Stimulated activated CD8-positive, alpha-beta memory T cell treated with anti-CD3 and anti-CD28 coated beads, Interleukin-4, amount 100 ng/mL, for 24 hours (primary cell): Measurements from ENCODE around the gene FNBP1L.

Experiments
- DNase-seq: peaks from one replicate; pipeline ENCODE4 v3.0.0-alpha.2; 2020; ENCODE audit warnings: low read depth

Gene FNBP1L

DNA sequence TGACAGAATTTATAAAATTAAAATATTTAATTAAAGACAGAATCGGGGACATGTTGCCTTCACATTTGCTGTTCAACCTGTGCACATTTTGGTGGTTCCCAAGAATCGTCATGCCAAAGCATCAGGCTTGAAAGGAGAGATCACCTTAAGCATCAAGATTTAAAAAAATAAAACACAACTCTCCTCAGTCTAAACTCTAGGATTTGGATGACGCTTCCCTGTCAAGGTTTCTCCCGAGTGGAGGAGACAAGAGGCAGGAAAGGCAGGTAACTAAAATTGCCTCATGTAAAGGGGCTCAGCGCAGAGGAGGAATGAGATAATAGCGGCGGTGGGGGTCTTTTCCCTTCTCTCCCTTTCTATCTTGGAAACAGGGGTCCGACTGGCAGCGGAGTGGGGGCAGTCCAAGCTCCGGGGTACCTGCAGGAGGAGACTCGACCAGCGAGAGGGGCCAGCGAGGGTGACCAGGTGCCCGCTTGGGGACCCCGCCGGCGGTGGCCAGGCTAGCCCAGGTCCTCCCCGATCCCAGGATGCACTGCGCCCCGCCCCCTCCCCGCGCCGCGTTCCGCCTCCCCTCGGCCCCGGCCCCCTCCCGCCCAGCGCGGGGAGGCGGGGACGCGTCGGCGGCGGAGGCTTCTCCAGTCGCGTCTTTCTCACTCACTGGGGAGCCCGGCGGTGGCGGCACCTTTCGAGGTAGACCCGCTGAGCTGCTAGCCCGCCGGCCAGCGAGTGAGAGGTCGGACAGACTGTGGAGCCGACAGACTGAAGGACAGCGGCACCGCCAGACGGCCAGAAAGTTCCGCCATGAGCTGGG is at the start of gene FNBP1L:
TSS of gene FNBP1L (plus strand) at position 638 of the 811 bp plus-strand sequence. CDS start at position 802, 164 bp downstream.
- peak; percentile 40 for DNase-seq

DNA sequence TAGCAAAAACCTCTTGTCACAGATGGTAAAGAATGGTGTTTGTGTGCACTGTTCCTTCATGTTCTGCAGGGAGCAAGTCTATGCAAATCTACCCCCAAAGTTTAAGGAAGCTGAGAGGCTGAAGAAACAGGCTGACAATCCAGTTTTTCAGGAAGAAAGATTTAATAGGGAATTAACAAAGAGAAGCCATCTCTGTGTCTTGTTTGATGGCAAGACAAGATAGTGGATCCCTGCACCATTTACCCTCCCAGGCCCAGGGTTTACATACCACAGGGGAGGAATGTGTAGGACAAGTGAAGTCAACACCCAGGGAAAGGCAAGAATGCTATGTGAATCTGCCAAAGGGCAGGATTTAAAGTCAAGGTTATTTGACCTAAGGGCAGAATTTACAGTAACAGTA is 48.1 kb upstream of the FNBP1L start:
- no peak for DNase-seq

DNA sequence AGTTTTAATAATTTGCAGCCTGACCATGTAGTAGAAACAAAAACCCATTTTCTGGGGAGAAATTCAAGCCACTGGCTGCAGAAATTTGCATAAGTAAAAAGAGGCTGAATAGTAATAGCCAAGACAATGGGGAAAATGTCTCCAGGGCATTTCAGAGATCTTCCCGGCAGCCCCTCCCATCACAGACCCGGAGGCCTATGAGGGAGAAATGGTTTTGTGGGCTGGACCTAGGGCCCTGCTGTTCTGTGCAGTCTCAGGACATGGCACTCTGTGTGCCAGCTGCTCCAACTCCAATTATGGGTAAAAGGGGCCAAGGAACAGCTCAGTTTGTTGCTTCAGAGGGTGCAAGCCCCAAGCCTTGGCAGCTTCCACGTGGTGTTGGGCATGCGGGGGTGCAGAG is 39.7 kb upstream of the FNBP1L start:
- DNase-seq, result no peak

DNA sequence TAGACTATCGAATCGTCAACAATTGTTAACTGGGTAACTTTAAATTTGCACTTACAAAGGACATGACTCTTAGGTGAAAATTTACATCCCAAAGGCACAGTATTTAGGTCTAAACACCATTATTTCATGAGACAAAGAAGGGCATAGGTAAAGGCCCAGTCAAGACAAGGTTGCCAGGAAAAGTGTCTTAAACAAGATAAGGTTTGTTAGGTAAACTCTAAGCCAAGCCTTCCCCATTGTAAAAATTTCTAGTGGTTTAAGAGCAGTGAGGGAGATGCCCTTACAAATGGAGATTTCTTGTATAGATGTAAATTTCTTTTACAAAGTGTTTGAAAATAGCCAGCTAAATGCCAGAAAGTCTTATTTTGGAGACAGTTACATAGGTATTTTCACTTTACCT is 36.9 kb upstream of the FNBP1L start:
- no peak for DNase-seq

DNA sequence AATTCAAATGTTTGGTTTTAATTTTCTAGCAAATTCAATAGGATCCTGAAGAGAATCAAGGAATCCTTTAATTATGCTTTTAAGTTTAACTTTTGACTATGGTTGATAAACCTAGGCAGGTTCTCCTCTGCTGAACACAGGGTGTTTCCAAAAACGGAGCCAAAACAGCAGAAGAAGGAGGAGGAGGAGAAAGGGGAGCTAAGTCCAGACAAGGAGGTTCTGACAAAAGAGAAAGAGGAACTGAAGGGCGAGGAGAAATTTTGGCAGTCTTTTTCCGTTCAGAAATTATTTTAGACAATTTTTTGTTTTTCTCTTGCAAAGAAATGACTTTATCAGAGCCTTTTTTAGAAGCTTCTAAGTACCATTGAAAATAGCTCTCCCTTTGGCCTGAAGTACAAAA is 33.2 kb upstream of the FNBP1L start:
- no peak for DNase-seq

DNA sequence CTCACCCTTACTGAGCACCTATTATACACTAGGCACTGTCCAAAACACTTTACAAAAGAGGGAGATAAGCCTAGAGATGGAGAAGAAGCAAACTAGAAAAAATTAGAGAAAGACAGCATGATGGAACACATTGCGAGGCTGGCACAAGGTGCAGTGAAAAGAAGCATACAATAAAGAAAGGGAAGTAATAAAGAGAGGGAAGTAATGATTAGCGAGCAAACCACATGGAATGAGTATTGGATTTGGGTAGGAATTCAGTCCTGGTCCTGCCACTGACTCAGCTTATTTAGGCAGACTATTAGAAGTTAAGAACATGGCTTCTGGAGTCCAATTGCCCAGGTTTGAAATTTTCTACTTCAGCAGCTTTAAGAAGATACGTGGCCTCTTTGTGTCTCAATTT is 32.6 kb upstream of the FNBP1L start:
- DNase-seq, result no peak

DNA sequence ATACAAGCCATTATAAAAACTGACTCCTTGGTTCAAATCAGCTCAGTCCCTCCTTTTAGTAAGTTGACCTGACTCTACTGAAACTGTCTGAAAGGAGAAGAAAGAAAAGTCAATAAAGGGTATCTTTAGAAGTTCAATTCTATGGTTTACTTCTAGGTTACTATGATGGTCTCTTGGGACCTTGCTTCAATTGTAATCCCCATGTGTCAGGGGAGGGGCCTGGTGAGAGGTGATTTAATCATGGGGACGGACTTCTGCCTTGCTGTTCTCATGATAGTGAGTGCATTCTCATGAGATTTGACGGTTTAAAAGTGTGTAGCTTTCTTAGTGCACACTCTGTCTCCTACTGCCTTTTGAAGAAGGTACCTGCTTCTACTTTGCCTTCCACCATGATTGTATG is 31.7 kb upstream of the FNBP1L start:
- DNase-seq, result no peak

DNA sequence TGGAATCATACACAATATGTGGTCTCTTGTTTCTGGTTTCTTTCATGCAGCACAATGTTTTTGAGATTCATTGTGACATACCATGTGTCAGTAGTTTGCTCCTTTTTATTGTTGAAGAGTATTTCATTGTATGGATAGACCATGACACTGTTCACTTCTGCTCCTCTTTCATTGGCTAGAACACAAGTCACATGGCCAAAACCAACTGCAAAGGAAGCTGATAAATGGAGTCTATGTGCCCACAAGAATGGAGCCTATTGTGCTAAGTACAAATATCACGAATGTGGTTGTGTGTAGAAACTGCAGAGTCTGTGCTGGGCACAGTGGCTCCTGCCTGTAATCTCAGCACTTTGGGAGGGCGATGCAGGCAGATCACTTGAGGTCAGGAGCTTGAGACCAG is 28.6 kb upstream of the FNBP1L start:
- no peak for DNase-seq

DNA sequence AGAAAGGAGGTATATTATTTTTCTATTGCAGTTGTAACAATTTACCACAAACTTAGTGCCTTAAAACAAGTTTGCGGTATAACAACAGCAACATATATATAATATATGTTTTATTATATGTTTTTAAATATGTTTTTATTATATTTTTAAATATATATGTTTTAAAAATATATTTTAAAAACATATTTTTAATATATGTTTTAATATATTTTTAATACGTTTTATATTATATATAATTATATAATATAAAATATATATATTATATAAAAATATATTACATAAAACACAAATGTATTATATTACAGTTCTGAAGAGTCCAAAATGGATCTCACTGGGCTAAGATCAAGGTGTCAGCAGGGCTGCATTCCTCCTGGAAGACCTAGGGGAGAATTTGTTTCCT is 27.5 kb upstream of the FNBP1L start:
- no peak for DNase-seq

DNA sequence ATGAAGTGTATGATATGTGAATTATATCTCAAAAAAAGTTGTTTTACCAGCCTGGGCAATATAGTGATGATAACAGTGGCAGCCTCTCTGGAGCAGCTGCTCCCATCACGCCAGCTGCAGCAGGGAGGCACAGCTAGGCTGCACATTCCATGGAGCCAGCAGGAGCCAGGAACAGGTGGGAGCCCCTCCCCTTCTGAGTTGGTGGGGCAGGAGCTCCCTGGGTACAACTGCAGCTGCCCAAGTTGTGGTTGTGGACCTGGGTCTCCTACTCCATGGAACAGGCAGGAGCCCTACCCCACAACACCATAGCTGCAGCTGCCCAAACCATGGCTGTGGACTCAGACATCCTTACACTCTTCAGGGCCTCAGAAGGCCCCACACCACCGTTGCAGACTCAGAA is 21.7 kb upstream of the FNBP1L start:
- DNase-seq, result no peak

DNA sequence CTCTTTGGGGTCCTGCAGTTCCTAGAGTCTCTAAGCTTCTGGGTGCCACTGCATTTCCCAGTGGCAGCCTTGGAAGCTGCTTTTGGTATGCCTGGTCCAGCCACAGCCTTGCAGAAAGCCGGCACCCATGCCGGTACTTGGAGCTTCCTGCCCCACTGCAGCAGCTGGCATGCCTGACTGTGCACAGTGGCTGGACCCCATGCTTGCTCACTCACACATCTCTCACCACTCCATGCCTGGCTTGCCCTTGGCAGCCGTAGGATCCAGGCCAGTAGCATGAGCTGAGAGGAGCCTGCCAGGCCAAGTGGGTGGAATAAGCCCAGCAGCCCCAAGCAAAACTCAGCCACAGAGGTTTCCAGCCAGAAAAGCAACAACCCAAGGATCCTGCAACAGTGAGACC is 20.3 kb upstream of the FNBP1L start:
- no peak for DNase-seq

DNA sequence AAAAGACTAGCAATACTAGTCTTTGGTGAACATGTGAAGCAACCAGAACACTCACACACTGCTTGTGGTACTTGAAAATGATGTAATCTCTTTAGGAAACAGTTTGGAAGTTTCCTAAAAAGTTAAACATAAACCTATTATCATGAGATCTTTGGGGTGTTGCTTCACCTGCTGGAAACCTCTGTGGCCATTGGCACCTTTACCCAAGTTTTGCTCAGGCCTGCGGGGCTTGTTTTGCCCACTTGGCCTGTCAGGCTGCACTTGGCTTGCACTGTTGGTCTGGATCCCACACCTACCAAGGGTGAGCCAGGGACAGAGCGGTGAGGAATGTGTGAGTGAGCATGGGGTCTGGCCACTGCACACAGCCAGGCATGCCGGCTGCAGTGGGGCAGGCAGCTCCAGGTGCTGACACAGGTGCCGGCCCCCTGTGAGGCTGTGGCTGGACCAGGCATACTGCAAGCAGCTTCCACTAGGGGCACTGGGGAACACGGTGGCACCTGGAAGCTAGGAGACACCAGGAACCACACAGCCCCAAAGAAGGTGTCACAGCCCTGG is 14.4 kb upstream of the FNBP1L start:
- DNase-seq, result no peak

DNA sequence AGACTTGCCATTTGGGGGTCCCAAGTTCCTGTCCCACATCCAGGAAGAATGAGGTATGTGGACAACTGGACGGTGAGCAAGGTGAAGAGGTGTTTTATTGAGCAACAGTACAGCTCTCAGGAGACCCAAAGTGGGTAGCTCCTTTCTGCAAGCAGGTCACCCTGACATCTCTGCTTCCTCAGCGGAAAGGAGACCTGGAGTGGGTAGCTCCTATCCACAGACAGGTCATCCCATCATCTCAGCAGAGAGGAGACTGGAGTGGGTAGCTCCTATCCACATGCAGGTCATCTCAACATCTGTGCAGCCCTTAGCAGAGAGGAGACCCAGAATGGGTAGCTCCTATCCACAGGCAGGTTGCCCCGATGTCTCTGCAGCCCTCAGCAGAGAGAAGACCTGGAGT is 13.8 kb upstream of the FNBP1L start:
- no peak for DNase-seq

DNA sequence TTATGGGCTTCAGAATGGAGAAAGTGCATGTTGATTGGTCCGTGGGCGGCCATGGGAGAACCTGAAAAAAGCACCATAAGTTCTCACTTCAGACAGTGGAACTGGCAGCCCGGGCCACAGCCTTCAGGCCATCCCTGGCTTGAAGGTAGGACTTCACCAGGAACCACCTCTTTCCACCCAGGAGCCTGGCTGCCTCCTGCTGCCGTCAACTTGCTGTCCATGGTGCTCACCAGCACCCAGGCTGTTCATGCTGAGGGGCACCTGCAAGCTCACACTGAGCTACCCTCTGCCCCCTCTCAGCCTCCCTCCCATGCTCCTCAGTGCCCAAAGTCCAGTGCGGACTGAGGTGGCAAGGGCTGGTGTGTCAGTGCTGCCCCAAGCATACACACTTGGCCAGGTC is 12.9 kb upstream of the FNBP1L start:
- DNase-seq, result no peak

DNA sequence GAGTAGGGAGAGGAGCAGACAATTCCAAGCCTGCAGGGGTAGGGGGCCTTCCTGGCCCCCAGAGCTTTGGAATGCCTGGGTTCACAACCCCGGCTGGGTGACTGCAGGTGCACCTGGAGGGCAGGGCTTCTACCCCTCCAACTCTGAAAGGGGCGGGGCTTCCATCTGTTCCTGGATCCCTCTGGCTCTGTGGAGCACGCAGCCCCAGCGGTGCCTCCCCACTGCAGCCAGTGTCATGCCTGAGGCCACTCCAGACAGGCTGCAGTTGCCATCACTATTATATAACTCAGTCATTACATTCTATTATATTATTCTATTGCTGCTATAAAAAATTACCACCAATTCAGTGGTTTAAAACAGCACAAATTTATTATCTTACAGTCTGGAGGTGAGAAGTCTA is 12.5 kb upstream of the FNBP1L start:
- DNase-seq, result no peak

DNA sequence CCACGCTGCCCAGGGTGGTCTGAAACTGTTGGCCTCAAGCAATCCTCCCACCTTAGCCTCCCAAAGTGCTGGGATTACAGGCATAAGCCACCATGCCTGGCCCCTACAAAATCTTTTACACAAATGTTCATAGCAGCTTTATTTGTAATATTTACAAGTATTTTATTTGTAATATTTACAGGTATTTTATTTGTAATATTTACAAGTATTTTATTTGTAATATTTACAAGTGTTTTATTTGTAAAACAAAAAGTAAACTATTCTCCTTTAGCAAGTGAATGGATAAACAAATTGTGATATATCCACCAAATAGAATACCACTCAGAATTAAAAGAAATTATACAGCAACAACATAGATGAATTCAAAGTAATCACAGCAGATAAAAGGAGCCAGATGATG is 11.4 kb upstream of the FNBP1L start:
- no peak for DNase-seq

DNA sequence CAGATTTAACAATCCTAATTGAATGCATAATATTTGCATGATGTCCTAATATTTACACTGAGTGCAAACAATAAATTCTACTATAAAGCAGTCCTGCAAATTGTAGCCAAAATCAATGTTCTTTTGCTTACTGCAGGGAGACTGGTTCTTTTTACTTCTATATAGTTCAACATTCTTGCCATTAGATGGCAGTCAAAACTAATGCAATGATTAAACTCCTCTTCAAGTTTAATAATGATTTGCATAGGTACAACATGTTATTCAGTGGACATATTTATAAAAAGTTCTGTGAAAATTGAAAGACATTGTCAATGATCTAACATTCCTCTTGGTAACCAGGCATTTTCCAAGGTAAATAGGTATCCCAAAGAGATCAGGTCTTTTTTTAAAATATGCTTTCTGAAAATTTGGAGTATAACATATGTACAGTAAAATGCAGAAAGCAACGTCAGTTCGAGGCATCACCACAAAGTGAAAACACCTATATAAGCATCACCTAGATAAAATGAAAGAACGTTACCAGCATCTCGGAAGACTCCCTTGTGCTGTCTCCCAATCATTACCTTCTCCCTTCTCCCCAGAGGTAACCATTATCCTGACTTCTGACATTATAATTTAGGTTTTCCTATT is 9.8 kb upstream of the FNBP1L start:
- no peak for DNase-seq

DNA sequence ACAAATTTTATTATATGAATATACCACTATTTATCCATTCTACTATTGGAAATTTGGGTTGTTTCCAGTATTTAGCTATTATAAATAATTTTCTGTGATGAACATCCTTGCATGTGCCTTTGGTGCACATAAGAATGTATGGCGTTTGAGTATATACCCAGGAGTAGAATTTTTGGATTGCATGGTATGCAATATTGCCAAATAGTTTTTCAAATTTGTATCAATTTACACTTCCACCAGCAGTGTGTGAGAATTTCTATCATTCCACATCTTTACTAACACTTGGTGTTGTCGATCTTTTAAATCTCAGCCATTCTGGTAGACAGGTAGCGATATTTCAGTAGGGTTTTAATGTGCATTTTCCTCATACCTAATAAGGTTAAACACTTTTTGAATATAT is 9.2 kb upstream of the FNBP1L start:
- DNase-seq, result no peak

DNA sequence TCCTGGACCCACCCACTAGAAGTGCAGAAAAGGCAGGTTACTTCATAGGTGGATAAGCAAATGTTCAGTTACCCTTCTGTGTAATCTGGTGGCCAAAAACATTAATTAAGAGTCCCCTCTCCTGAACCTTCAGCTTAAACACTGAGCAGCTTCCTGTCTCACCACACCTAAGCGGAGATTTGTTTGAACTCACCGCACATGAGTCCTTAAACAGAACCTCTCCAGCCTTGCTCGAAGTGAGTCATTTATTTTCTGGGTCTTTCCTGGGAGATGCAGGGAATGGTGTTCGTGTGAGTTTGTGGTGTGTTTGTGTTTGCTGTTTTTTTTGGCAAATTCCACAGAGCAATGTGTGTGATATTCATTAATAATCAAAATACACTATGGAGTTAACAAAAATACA is 7.6 kb upstream of the FNBP1L start:
- DNase-seq, result no peak

DNA sequence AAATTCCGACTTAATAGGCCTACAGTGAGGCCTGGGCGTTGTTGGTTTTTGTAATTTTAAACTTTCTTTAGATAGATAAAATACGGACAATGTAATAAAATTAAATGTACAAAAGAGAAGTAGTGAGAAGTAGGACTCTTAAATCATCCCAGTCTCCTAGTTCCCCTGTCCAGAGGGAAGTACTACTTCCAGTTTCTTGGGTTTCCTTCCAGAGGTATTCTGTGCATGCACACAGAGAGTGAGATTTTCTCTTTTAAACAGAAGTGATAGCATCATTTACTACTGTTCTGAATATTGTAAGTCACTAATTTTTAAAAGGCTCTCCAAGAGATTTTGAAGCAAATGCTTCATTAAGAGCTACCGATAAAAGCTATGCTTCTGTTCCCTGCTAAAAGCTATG is 7.2 kb upstream of the FNBP1L start:
- no peak for DNase-seq

DNA sequence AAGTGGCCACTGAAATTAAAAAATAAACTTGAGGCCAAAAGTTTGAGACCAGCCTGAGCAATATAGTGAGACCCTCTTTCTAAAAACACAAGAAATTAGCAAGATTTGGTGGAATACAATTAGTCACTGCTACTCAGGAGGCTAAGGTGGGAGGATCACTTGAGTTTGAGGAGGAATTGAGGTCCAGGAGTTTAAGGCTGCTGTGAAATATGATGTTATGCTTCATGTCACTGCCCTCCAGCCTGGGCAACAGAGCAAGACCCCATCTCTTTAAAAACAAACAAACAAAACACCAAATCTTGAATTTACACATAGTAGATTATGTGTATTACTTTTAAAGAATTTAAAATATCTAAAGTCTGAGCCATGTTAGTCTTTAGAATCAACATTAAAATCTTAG is 6.3 kb upstream of the FNBP1L start:
- DNase-seq, result no peak

DNA sequence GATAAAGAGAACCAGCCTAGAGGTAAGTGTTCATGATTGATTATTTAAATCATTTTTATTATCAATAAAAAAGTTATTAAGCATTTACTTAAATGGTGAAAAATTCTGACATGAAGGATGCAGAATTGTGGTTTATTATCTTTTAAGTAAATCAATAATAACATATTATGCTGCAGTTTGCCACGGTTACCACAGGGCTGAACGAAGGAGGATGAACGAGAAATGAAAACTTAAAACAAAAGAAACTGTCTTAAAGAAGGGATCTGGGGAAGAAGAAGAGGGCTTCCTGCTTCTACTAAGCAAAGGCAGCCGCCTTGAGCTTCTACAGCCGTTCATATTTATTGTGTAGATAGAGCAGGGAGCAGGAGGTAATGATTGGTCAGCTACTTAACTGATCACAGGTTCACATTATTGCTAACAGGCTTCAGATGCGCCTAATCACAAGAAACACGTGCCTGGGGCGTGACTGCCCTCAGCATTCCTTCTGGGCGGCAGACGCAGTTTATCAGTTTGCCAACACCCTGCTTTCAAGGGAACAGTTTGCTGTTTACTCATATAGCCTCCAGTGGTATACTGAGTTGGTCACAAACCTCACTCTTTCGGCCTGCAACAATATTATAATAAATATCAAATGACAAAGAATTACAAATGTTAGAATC is 5.8 kb upstream of the FNBP1L start:
- DNase-seq, result no peak

DNA sequence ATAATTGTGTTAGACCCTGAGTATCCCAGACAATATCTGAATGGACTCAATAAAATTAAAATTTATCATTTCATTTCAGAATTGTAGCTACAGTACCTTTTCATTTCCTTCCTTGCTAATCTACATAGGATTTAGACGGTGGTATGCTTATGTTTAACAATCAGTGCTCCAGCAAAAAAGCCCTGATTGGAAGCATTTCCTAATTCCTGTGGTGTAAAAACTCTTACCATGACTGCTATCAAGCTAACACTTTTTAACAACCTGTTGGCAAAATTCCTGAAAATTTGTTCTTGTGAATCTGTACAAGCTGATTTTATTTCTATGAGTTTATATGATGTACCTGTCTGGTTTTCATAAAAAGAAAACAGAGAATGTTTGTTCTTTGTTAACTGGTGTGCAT is 5.2 kb upstream of the FNBP1L start:
- DNase-seq, result no peak
